Prostate gland (tissue), 2 donors: Measurements from ENCODE around the gene CSMD2.

ENCODE experiments used
- CTCF ChIP-seq, 4 experiments: fragments of 200-600 bp in 2 of 4; fragments of 450-650 bp in 2 of 4; sonication (generic) in 2 of 4; IDR thresholded peaks; 1 replicate in 3 of 4; 2 replicates in 1 of 4; pipeline ENCODE4 v1.5.1; 2016 to 2019; ENCODE audit warnings: antibody characterized with exemption in 4 of 4, mild to moderate bottlenecking in 2 of 4, moderate library complexity in 2 of 4
- POLR2A ChIP-seq: fragments of 450-650 bp; IDR thresholded peaks from one replicate; pipeline ENCODE4 v1.6.1; 2016; ENCODE audit warnings: antibody characterized with exemption, mild to moderate bottlenecking
- POLR2AphosphoS5 ChIP-seq: sonication (generic); formaldehyde crosslinking; IDR thresholded peaks from one replicate; pipeline ENCODE4 v1.6.1; 2017; ENCODE audit warnings: antibody characterized with exemption

- TF ChIP-seq CTCF (IDR thresholded peaks at IDR 0.05) (no peak), POLR2A (no peak), POLR2AphosphoS5 (no peak)
Observed at GRCh38 chr1:34155860-34156259, 9.2 kb downstream of the CSMD2 start.
